Fibroblast of gingiva (primary cell): Measurements from ENCODE around the gene TRMT2A.

Experiments
- DNase-seq: peaks from one replicate; pipeline ENCODE4 v3.0.0-alpha.2; 2011; ENCODE audit warnings: low read depth

The TRMT2A gene

DNA sequence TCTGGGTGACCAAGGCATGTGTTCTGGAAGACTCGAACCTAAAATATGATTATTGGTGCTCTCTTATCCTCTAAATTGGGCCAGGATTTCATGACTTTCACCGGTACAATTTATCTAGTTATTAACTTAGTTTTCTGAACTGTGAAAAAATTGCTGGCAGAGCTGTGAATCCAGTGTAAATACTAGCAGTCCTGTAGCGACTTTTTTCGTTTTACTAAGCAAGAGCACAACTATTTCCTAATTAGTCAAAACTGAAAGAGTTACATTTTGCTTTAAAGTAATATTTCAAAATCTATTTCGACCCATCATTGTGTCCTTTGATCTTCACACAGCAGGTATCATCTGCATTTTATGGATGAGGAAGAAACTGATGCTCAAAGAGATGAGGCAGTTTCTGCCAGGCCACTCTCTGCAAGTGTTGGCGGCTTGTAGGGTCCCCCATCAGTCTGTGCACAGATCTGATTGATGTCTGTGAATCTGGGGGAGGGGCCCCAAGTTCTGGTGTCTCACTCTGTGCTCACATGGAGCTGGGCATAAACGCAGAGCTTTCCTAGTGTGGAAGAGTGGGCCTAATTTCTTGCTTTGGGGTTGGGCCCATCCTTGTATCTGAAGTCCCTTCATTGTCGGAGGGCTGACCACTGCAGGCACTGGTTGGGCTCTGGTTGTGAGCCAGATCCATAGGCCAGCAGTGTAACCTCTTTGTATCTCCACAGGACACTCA lies 1.4 kb upstream of the TRMT2A start:
- no peak for DNase-seq

DNA sequence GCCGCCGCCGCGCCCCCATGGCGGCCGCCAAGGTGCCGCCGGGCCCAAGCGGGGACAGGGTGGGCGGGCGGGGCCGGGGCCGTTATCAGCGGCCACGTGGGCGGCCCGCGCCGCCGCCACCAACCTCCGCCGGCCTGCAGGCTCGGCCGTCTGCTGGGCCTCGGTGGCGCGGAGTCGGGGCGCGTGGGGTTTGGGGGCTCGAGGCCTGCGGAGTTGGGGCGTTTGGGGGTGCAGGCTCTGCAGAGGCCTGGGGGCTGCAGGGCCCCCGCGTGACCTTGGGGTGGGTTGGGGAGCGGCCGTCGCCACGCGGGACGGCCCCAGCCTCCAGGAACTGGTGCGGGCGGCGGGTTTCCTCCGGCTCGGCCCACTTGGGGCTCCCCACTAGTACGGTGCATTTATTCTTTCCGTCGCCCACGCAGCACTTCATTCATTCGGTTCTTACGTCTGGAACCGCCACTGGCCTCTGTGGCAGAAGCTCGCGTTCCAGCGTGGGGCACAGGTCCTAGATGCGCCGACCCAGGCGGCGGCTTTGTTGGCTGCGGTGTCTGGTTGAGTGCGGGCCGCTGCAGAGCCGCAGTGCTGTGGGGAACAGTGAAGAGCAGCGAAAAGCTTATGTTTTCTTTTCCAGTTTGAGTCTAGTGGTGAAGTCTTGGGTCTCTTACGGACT lies 740 bp upstream of the TRMT2A start:
- DNase-seq = no peak

DNA sequence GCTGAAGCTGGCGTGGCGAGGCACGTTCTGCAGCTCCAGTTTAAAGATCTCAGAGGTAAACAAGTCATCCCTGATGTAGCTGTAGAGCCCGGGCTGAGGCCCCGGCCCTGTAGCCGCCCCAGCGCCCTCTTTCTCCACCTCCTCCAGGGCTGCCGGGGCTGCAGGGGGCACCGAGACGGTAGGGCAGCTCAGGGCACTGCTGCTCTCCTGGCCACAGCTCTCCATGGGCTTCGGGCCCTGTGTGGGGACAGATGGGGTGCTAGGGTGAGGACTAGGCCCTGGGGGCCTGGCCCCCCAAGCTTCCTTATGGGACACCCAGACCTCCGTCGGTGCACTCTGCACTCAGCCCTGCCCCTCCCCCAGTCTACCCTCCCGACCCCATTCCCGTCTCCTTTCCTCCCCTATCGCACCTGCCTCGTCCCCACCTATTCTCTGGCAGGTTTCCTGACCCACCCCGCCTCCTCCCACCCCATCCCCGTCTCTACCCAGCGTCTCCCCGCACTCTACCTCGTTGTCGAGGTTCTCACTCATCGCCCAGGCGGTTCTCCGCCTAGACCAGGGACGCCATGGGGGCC lies 563 bp downstream of the TRMT2A start:
- no peak for DNase-seq

DNA sequence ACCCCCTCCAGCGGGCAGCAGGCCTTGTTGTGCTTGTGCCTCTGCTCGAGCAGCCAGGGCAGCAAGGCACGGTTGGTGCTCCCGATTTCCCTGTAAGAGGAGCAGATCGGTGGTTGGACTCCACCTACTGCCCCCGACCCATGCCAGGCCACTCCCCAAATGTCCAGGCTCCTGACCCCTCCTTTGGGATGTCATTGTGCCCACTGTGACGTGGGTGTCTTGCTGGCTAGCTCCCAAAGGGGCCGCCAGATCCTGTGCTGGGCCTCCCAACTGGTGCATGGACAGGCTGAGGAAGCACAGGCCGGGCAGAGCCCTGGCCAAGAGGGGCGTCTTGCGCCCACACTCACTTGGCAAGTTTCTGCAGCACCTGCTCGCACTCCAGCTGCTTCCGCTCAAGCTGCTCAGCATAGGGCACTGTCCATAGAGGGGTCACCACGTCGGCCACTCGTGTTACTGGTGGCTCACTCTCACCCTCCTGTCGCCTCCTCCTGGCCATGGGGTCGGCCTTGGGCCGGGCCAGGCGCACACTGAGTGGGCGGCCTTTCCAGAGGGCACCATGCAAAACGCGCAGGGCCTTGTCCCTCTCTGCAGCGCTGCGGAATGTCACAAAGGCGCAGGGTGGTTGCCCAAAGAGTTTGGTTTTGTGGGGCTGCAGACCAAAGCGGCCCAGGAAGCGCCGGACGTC lies 1.2 kb downstream of the TRMT2A start, which contains the start of gene RANBP1:
TSS of gene RANBP1 (plus strand) at position 414 of the 685 bp plus-strand sequence. CDS start at position 495, 81 bp downstream.
- DNase-seq = no peak

DNA sequence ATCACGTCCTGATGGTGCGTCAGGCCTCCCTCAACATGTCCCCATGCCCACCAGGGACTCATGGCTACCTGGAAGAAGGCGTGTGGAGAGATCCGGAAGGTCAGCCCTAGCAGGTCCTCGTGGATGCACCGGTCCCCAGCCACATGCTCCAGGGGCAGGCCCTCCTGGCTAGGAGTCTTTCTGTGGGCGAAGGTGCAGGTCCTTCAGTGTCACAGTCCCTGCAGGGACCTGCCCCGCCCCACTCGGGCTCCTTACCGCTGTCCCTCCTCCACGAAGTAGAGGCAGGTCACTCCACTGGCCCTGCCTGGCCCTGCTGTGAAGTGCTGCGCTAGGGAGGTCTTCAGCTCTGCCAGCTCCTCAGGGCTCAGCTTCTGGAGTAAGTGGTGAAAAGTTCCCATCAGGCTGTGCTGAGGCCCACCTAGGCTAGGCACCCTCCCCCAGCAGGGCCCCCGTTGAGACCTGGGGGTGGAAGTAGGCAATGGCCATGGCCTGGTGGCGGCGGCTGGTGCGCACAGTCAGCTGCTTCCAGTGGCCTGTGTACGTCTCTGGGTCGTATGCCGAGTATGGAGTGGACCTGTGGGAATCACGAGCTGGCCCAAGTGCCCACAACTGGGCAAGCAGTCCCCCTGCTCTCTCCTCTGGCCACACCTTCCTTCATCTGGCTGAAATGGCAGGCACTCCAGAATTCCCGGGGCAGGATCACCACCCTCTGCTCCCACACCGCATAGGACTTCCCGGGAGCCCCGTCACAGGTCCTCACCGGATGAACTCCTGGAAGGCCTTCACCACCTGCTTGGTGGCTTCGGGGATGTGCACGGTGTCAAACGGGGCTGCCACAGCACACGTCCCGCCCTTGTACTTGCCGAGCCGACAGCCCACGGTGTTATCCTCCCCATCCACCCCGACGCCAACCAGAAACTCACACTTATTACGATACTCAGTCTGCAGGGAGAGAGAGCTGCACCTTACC lies 2.2 kb downstream of the TRMT2A start:
- no peak for DNase-seq

DNA sequence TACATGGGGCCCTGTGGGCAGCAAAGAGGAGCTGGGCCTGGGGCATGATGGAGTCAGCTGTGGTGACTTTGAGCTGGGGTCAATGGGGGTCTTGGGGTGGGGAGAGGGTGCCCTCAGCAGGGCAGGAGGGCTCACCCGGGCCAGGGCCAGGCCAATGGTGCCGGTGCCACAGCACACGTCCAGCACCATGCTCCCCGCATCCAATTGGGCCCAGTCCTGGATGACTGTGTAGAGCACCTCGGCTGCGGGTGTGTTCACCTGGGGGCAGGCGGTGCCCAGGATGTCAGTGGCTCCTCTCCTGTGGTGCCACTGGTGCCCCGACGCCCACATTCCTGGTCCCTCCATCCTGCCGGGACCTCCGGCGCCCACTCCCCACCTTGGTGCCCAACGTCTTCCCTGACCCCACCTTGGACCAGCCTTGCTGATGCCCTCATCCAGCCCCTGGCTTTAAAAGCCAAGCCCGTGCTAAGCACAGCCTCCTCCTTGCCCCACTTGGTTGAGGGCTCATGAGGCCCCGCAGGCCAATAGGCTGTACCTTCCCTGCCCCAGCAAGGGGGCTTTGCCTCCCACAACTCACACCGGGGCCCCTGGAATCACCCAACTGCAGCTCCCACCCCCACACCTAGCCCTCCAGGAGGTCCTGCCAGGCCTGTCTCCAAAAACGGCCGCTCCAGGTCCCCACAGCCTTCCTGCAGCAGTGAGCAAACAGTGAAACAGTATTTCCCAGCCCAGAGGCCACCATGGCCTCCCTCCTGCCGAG lies 3.3 kb downstream of the TRMT2A start:
- no peak for DNase-seq

DNA sequence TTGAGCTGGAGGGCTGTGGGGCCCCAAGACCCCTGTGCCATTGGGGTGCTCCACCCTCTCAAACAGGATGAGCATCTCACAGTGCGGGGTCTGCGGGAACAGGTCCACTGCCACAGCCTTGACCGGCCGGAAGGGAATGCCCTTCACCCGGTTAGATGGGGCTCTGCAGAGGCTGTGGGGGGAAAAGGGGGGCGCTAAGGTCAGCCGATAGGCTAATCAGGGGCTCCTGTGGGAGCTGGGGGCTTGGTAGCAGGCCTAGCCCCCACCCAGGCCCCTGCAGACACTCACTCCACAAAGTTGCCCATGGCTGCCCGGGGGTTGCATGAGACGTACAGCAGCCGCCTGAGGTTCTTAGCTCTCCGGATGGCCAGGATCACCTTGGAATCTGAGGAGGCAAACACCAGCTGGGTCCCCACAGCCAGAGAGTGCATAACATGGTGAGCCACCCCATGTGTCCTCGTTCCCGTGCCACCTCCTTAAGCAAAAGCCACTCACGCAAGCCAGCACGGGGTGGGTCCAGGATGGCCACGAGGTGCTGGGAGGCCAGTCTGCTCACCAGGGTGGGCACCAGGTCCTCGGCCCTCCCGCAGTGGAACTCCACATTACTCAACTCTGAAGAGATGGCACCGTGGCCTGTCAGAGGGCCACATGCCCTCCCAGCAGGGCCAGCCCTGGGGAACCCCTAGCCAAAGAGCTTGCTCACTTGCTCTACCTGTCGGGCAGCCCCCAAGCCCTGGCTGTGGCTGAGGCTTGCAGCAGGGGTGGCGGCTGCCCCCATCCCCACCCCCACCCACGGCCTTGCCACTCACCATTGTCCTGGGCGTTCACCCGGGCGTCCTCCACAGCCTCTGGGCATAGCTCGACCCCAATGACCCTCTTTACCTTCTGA lies 4.2 kb downstream of the TRMT2A start:
- DNase-seq = no peak

DNA sequence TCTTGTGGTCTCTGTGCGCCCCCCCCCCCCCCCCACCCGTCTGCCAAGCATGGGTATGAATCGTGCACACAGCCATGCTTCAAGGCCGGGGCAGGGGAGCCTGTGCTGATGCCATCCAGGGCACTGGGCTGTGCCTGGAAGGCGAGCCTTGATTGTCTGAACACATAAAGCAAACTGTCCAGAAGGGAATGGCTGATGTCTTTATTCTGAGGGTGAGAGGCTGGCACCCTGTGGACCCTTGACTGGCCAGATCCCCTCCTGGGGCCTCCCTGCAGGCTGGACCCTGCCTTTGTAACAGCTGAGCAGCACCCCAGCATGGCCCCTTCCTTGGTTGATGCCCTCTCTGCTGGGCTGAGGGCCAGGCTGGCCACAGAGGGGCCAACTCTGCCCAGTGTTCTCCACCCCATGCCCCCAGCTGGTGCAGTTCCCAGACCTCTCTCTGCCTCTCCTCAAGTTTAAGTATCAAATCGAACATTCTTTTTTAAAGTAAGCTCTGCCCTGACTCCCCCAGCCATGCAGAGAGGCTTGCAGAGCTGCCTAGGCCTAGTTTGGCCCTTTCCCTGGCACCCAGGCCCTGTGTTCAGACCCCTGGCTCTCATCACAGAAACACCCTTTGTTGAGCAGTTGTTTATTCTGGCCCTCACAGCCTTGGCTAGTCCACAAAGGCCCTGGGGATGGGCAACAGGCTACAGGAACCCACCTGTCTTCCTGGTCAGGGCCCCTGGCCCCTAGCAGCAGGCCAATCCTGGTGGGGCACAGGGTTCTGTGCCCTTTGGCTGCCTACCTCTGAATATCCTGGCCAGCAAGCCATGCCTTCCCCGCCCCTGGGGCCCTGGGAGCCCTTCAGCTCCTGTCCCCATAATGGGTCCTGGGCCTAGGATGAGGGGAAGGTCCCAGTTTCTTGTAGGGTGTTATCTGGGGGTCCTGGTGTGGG lies 5.1 kb downstream of the TRMT2A start:
- no peak for DNase-seq

DNA sequence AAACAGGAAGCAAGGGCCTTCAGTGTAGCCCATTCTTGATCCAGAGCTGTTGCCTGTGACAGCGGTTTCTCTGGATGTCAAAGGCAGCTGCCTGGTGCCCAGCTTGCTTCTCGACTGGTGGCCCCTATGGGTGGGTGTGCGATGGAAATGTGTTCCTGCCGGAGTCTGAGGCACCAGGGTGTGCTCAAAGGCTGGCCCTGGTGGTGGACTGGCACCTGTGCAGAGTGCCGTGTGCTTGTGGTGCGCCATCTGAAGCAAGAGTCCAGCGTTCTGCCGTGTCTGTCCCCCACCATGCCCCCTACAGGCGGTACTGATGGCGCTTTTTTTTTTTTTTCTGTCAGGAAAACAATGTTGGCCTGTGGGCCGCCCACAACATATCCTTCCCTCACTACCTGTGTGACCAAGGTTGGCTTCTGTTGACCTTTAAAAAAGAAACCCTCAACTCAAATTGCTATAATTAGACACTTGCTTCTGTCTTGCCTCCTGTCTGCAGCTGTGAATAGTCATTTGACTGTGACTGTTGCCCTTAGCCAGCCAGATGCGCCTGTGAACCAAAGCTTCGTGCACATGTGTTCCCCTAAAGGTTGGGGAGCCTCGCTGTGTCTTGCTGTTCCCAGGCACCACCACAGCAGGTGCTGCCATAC lies 5.9 kb downstream of the TRMT2A start:
- no peak for DNase-seq

DNA sequence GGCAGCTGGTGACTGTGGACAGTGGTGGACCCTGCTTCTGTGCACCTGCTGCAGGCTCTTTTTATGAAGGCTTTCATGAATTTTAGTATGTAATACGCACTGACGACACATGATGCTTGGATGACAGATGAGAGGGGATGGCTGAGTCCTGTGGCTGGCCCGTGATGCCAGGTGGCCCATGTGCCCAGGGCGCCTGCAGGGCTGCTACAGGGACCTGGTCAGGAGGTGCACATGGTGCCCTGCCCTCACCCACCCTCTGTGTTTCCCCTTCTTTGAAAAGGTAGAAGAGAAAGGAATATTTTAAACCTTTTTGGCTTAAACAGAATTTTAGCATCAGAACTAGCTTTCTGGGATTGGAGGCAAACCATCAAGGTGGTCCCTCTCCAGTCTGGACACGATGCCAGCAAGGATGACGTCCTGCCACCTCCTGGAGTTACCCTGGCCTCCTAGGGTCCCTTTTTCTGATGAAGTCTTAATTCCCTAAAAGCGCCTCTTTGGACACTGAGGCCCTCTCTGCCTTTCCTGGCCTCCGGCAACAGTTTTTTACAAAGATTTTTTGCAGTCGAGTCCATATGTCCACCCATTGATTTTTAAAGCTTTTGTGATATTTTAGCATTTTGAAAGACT lies 6.6 kb downstream of the TRMT2A start:
- DNase-seq = no peak

DNA sequence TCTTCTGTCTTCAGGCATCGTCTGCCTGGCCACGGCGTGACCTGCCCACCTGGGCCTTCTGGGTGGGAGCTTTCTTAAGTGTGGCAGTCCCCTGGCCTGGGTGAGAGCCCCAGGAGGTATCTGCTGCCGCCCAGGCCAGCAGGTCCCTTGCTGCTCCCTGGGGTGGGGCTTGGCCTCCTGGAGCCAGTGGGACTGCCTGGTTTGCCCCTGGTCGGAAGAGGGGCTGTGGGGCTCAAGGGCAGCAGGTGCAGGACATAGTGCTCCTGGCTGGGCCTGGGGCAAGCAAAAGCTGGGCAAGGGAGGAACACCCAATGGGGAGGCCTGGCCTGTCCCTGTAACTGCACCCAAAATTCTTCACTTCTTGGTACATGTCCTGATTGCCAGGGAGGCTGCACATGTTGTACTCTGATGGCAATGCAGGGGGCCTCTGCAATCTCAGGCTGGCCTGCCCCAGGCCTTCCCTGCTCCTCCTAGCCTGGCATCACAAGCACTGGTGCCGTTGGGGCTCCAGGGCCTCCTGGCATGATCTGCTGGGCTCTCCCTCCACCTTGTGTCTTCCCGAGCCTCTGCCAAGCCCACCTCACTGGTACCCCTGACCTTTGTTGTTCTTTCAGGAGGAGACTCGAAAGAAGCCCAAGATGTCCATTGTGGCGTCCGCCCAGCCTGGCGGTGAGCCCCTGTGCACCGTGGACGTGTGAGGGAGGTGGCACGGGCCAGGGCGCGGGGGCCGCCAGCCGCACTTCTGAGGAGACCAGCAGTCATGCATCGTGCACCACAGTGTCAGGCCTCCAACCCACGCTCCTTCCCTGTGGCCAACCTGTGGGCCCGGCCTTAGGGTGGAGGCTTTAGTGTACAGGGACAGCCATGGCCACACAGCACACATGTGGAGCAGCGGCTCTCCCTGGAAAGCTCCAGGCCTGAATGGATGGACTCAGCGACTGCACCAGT lies 7.3 kb downstream of the TRMT2A start:
- no peak for DNase-seq

DNA sequence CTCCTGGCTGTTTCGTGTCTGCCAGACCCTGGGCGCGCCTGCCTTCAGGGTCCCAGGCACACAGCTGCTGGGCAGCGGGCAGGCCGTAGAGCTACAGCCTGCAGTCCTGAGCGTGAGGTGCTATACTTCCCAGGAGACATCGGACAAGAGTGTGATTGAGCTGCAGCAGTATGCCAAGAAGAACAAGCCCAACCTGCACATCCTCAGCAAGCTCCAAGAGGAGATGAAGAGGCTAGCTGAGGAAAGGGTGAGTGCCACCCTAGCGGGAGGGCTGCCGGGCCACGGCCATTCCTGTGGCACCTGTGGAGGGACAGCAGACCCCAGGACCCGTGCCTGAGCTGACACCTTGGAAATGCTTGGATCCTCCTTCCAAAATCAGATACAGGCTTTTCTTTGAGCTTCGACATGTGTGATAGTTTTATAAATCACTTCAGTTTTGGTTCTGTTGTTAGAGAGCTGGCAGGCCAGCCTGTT lies 8.2 kb downstream of the TRMT2A start:
- DNase-seq = no peak

DNA sequence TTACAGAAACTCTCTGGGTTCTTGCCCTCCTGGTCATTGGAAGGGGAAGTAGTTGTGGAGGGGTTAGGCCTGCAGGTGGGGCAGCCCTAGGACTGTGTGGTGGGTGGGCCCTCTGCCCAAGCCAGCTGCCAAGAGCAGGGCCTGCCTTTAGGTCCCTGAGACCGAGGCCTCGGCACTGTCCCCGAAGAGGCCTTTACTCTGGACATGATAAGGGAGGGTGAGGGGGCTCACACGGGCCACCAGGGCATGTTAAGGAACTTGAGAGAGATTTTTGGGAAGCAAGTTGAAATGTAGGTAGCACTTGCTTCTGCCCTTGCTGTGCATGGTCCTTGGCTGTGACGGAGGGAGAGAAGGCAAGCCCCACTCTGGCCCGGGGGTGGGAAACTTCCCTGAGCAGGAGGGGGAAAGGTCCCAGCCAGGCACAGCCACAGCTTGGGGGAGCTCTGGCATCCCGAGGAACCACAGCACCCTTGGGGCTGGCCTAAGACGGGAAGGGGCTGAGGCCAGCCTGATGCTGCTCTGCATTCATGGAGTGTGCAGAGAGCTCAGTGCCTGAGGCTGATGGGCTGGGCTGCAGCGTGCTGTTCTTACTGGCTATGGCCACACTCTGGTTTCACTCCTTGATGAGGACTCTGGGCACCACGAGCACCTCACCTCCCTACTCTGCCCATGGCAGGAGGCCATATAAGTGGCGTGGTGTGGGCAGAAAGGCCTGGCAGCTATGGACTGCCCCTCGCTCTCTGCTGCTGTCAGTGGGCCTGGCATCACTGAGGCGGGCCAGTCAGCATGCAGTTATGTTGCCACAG lies 8.9 kb downstream of the TRMT2A start:
- no peak for DNase-seq

DNA sequence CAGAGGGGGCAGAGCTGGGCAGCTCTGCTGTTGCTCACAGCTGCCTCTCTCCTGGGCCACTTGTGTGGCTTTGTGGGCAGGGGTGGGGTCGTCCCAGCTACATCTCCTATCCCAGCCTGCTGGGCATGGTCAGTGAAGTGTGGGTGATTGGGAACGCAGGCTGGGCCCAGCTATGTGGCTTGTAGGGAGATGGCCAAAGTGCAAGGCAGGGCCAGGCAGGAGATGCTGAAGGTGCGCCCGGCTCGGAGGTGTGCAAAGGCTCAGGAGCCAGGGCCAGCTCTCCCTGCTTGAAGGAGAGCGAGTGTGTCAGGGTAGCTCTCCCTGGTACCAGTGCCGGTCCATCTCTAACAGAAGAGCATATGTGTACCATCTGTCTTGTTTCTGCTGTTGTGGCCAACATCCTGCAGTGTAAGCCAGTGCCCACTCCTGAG lies 9.5 kb downstream of the TRMT2A start:
- DNase-seq = no peak

DNA sequence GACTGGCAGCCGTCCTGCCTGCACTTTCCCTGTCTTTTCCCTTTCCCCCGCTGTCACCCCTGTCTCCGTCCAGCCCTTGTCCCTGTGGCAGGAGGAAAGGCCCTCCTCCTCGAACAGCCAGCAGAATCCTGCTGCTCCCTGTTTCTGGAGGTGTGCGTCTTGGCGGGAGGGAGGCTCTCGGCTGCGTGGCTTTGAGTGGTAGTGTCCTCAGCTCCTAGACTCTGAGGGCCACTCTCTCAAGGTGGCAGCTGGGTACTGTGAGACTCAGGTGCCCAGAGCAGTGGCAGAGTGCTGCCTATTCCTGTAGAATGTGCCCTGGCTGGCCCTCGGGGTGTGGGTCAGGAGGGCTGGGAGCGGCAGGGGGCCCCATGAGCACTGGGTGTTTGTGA lies 10.2 kb downstream of the TRMT2A start:
- DNase-seq = no peak
